Measurements from ENCODE around the gene ATP1A4. TPM values are rescaled to one million over a fixed set of nuclear protein-coding genes. Genes with fewer than 3 reads are reported as not detected.

ATP1A4 gene
- total RNA-seq, 2 donors from 2014 or later: 2.8 to 5.2 TPM

DNA sequence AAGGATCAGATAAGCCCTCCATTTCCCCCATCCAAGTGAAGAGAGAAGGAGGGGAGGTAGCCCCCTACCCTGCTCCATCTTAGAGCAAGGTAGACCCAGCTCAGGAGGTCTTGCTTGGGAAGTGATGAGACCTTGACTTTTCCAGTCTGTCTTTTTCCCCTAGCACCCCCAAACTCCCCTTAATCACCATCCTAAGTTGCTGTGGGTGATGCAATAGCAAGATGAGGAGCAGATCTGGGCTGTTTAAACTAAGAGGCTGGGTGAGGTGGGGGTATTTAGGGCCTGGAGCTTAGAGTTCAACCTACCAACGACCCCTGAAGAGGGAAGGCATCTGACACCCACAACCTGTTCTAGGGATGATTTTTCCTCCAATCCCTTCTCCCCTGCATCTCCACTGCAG, 34.1 kb upstream of the ATP1A4 start:
- DNase-seq (ENCODE audit: low spot score): no peak
- TF ChIP-seq, protein P1, sequence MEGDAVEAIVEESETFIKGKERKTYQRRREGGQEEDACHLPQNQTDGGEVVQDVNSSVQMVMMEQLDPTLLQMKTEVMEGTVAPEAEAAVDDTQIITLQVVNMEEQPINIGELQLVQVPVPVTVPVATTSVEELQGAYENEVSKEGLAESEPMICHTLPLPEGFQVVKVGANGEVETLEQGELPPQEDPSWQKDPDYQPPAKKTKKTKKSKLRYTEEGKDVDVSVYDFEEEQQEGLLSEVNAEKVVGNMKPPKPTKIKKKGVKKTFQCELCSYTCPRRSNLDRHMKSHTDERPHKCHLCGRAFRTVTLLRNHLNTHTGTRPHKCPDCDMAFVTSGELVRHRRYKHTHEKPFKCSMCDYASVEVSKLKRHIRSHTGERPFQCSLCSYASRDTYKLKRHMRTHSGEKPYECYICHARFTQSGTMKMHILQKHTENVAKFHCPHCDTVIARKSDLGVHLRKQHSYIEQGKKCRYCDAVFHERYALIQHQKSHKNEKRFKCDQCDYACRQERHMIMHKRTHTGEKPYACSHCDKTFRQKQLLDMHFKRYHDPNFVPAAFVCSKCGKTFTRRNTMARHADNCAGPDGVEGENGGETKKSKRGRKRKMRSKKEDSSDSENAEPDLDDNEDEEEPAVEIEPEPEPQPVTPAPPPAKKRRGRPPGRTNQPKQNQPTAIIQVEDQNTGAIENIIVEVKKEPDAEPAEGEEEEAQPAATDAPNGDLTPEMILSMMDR (IDR thresholded peaks at IDR 0.05): no peak
- no peak for TF ChIP-seq POLR2A (IDR thresholded peaks at IDR 0.05)
- no peak for TF ChIP-seq POLR2AphosphoS5 (IDR thresholded peaks at IDR 0.05)
- WGBS: 7% methylated on average over 1 of the region's 1 CpG
- no peaks in the 10 kb centered on the region for H3K9me3 ChIP-seq
- H3K36me3 ChIP-seq: no peaks in the 10 kb centered on the region
- intact Hi-C loops (cut with DNase I): no loop called here
- H3K27ac ChIP-seq: no peak overlapping the region
- H3K27me3 ChIP-seq (replicated peaks; ENCODE audit: insufficient read depth): no peaks in the 10 kb centered on the region
- H3K4me3 ChIP-seq: no peak overlapping the region
- no peaks in the 10 kb centered on the region for H3K4me1 ChIP-seq (replicated peaks)

DNA sequence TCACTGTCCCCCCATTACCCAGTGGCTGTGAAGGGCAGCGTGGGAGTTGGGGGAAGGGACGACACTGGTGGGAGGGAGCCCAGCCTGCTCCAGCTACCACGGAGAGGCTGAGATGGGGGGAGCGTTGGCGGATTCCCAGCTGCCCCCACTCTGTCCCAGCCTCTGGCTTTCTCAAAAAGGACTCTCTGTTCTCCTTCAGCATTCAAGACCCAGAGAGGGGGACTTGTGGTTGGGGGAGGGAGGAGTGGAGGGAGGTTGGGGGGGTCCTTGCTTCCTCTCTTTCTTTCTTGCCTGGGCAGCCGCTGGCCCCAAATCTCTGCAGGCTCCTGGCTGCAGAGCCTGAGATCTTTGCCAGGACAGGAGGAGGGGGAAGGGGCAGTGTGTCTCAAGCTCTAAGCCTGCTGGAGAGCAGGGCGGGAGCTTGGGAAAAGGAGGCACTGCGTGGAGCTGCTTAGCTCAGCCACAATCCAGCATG, 33.7 kb upstream of the ATP1A4 start:
- no peak overlapping the region for H3K4me3 ChIP-seq
- intact Hi-C loops (cut with DNase I): no loop called here
- no peaks in the 10 kb centered on the region for H3K27me3 ChIP-seq (replicated peaks; ENCODE audit: insufficient read depth)
- H3K4me1 ChIP-seq (replicated peaks): no peaks in the 10 kb centered on the region
- no peak for DNase-seq (ENCODE audit: low spot score)
- H3K36me3 ChIP-seq: no peaks in the 10 kb centered on the region
- TF ChIP-seq POLR2AphosphoS5 (IDR thresholded peaks at IDR 0.05): peak; percentile 29
- TF ChIP-seq, protein P1 (IDR thresholded peaks at IDR 0.05): no peak
- H3K27ac ChIP-seq: no peak overlapping the region
- no peaks in the 10 kb centered on the region for H3K9me3 ChIP-seq
- 10% methylated on average over 8 of the region's 8 CpGs for WGBS

DNA sequence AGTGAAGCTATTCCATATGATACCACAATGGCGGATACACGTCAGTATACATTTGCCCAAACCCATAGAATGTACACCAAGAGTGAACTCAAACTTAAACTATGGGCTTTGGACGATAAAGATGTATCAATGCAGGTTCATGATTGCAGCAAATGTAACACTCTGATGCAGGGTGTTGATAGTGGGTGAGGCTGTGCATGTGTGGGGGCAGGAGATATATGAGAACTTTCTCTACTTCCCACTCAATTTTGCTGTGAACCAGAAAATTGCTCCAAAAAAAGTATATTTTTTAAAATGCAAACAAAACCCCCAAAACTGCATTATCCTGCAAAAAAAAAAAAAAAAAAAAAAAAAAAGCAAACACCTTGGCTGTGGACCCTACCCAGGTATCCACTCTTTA, 32.5 kb upstream of the ATP1A4 start:
- 71% methylated on average over 3 of the region's 3 CpGs for WGBS
- DNase-seq (ENCODE audit: low spot score): no peak
- Histone ChIP-seq H3K9me3 (no peaks in the 10 kb centered on the region), H3K27ac (no peak overlapping the region), H3K36me3 (no peaks in the 10 kb centered on the region), H3K4me1 (replicated peaks) (no peaks in the 10 kb centered on the region), H3K4me3 (no peak overlapping the region), H3K27me3 (replicated peaks; ENCODE audit: insufficient read depth) (no peaks in the 10 kb centered on the region)
- intact Hi-C loops (cut with DNase I): no loop called here
- TF ChIP-seq POLR2AphosphoS5 (IDR thresholded peaks at IDR 0.05) (no peak), POLR2A (IDR thresholded peaks at IDR 0.05) (no peak)
- TF ChIP-seq, protein P1 (IDR thresholded peaks at IDR 0.05): no peak

DNA sequence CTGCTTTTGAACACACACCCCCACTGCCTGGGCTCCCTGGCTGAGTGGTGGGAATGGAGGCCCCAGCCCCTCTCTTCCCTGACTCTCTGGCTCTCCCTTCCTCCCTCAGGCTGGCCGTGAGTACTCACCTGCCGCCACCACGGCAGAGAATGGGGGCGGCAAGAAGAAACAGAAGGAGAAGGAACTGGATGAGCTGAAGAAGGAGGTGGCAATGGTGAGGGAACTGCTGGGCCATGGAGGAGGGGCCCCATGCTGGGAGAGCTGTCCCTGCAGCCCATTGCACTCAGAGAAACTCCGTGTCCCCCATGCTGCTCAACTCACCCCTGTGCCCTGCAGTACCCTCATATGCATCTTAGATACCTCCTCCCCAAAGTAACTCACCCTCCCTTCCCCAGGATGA, 30.6 kb upstream of the ATP1A4 start:
- Histone ChIP-seq H3K9me3 (no peaks in the 10 kb centered on the region), H3K27me3 (replicated peaks; ENCODE audit: insufficient read depth) (no peaks in the 10 kb centered on the region), H3K27ac (no peak overlapping the region), H3K4me1 (replicated peaks) (no peaks in the 10 kb centered on the region), H3K4me3 (no peak overlapping the region), H3K36me3 (no peaks in the 10 kb centered on the region)
- no peak for DNase-seq (ENCODE audit: low spot score)
- intact Hi-C loops (cut with DNase I): no loop called here
- TF ChIP-seq POLR2AphosphoS5 (IDR thresholded peaks at IDR 0.05) (no peak), POLR2A (IDR thresholded peaks at IDR 0.05) (no peak)
- TF ChIP-seq, protein P1 (IDR thresholded peaks at IDR 0.05): no peak
- WGBS: 87% methylated on average over 5 of the region's 5 CpGs

DNA sequence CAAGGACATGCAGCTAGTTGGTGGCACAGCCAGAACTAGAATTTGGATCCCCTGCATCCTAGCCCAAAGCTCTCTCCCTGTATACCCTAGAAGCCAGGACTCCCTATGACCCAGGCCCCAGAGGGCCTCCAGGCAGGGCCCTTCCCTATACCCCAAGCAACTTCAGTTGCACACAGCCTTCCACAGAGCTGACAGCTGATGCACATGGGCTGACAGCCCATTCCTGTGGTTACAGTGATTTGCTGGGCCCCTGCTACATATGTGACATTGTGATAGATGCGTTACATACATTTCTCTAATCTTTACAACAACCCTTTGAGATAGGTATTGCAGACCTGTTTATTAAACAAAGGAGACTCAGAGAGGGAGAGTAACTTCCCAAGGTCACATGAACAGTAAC, 30.0 kb upstream of the ATP1A4 start:
- Histone ChIP-seq H3K27ac (no peak overlapping the region), H3K36me3 (no peaks in the 10 kb centered on the region), H3K27me3 (replicated peaks; ENCODE audit: insufficient read depth) (no peaks in the 10 kb centered on the region), H3K9me3 (no peaks in the 10 kb centered on the region), H3K4me1 (replicated peaks) (no peaks in the 10 kb centered on the region), H3K4me3 (no peak overlapping the region)
- TF ChIP-seq, protein P1 (IDR thresholded peaks at IDR 0.05): no peak
- TF ChIP-seq POLR2AphosphoS5 (IDR thresholded peaks at IDR 0.05): no peak
- TF ChIP-seq POLR2A (IDR thresholded peaks at IDR 0.05): no peak
- no peak for DNase-seq (ENCODE audit: low spot score)
- intact Hi-C loops (cut with DNase I): no loop called here
- 93% methylated on average over 1 of the region's 1 CpG for WGBS

Data from prostate gland (tissue), 2 donors.